SU-DHL-6 (cell line): Measurements from ENCODE around the gene RNASE12.

Experiments used
- EZH2phosphoT487 ChIP-seq: fragments of 200-600 bp; sonication (generic), shearing (Covaris generic); conservative IDR thresholded peaks from 2 replicates; pipeline ENCODE4 v1.6.1; 2018; ENCODE audit warnings: mild to moderate bottlenecking, antibody characterized with exemption, low read length, moderate library complexity, mixed read lengths
- TF ChIP-seq, protein P1 (sequence below): fragments of 200-600 bp; sonication (generic); IDR thresholded peaks from one replicate; pipeline ENCODE4 v1.5.1; 2017; ENCODE audit warnings: antibody characterized with exemption, mild to moderate bottlenecking, low read length, moderate library complexity; ENCODE audit not compliant: insufficient read depth, poor library complexity, severe bottlenecking

DNA sequence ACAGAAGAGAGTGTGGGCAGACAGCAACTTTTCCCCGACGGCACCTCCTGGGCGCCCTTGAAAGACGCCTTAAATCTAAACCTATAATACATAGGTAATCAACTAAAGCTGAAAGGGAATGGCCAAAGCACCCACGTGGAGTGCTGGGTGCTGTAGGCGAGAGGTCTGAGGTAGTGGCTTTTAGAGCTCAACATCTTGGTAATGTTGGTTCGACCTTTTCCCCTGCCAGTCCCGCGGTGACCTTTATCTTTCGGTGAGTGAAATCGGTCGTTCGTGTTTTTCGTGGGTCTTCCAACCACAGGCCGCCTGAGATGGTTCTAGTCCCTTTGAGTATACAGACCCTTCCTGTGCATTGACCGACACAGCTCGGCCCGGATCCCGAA is 41.3 kb upstream of the RNASE12 start:
- TF ChIP-seq EZH2phosphoT487: no peak
- TF ChIP-seq, protein P1, sequence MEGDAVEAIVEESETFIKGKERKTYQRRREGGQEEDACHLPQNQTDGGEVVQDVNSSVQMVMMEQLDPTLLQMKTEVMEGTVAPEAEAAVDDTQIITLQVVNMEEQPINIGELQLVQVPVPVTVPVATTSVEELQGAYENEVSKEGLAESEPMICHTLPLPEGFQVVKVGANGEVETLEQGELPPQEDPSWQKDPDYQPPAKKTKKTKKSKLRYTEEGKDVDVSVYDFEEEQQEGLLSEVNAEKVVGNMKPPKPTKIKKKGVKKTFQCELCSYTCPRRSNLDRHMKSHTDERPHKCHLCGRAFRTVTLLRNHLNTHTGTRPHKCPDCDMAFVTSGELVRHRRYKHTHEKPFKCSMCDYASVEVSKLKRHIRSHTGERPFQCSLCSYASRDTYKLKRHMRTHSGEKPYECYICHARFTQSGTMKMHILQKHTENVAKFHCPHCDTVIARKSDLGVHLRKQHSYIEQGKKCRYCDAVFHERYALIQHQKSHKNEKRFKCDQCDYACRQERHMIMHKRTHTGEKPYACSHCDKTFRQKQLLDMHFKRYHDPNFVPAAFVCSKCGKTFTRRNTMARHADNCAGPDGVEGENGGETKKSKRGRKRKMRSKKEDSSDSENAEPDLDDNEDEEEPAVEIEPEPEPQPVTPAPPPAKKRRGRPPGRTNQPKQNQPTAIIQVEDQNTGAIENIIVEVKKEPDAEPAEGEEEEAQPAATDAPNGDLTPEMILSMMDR: no peak
